Activated naive CD4-positive, alpha-beta T cell treated with anti-CD3 and anti-CD28 coated beads, Interleukin-2, amount 50 U/mL, for 72 hours (primary cell): ENCODE measurements around the gene RRP15. TPM values are rescaled to one million over a fixed set of nuclear protein-coding genes. Genes with fewer than 3 reads are reported as not detected.
"Not testable (repeated sequence)": the region's sequence is repeated elsewhere in the genome, so short reads cannot be mapped to it uniquely, and the experiment has no call there.

Experiments used
- ATAC-seq, 2 donors: fragments of 150-1000 bp; cut with Tn5 transposase; 2 replicates each; pipeline ENCODE4 v1.10.0; 2021; ENCODE audit warnings: mild to moderate bottlenecking in 2 of 2, moderate library complexity in 2 of 2
- DNase-seq, 2 donors: peaks; one replicate each; pipeline ENCODE4 v3.0.0; 2021 to 2022; ENCODE audit warnings: low spot score in 2 of 2
- H3K27ac Mint-ChIP-seq, 2 donors: one replicate each; pipeline ENCODE4 v1.8.0; 2022; ENCODE audit warnings: mild to moderate bottlenecking in 2 of 2, mixed read lengths in 2 of 2
- H3K36me3 Mint-ChIP-seq, 2 donors: one replicate each; pipeline ENCODE4 v1.8.0; 2022; ENCODE audit warnings: mixed read lengths in 2 of 2
- H3K9me3 Mint-ChIP-seq, 2 donors: one replicate each; pipeline ENCODE4 v1.8.0; 2022; ENCODE audit warnings: mixed read lengths in 2 of 2
- total RNA-seq, 2 donors: library from RNA; stranded (reverse); gene quantifications; one replicate each; pipeline ENCODE4 v1.2.3, GENCODE V29; 2022

Gene RRP15
- total RNA-seq, 2 donors from 2014 or later, result 7.9 to 18.8 TPM

GRCh38 chr1:218317061-218317460 is 32.0 kb downstream of the RRP15 start:
- no peak for ATAC-seq
- no peak overlapping the region for H3K27ac Mint-ChIP-seq
- no peak for DNase-seq
- H3K36me3 Mint-ChIP-seq, result peaks cover 9 to 16% of the 10 kb centered on the region in 2 donors
- H3K9me3 Mint-ChIP-seq, result no peaks in the 10 kb centered on the region

GRCh38 chr1:218320182-218320581 is 35.1 kb downstream of the RRP15 start:
- not testable (repeated sequence) for H3K9me3 Mint-ChIP-seq, H3K27ac Mint-ChIP-seq, DNase-seq, ATAC-seq
- H3K36me3 Mint-ChIP-seq, result peaks cover 9 to 12% of the 10 kb centered on the region in 2 donors

GRCh38 chr1:218322762-218323161 is 37.7 kb downstream of the RRP15 start:
- no peaks in the 10 kb centered on the region for H3K9me3 Mint-ChIP-seq
- ATAC-seq, result no peak
- peaks cover 9 to 12% of the 10 kb centered on the region in 2 donors for H3K36me3 Mint-ChIP-seq
- DNase-seq, result no peak
- no peak overlapping the region for H3K27ac Mint-ChIP-seq

GRCh38 chr1:218323568-218324225 is 38.6 kb downstream of the RRP15 start:
- ATAC-seq (no peak), DNase-seq (no peak)
- Mint-ChIP-seq H3K36me3 (peaks cover under 1 to 12% of the 10 kb centered on the region in 2 donors), H3K27ac (no peak overlapping the region), H3K9me3 (no peaks in the 10 kb centered on the region)

GRCh38 chr1:218324226-218324580 is 39.1 kb downstream of the RRP15 start:
- DNase-seq (no peak), ATAC-seq (no peak)
- H3K9me3 Mint-ChIP-seq, result no peaks in the 10 kb centered on the region
- peaks cover 0 to 8% of the 10 kb centered on the region in 2 donors for H3K36me3 Mint-ChIP-seq
- H3K27ac Mint-ChIP-seq, result no peak overlapping the region

- H3K9me3 Mint-ChIP-seq, result no peaks in the 10 kb centered on the region
- no peak overlapping the region for H3K27ac Mint-ChIP-seq
- peaks cover 0 to 5% of the 10 kb centered on the region in 2 donors for H3K36me3 Mint-ChIP-seq
- ATAC-seq (no peak), DNase-seq (no peak)
Observed at GRCh38 chr1:218328769-218329168, 43.7 kb downstream of the RRP15 start.

GRCh38 chr1:218330043-218330623 is 45.0 kb downstream of the RRP15 start:
- ATAC-seq (peak in 1 of 2 donors; percentile 44), DNase-seq (no peak)
- H3K36me3 Mint-ChIP-seq, result peaks cover 0 to 5% of the 10 kb centered on the region in 2 donors
- no peaks in the 10 kb centered on the region for H3K9me3 Mint-ChIP-seq
- H3K27ac Mint-ChIP-seq, result no peak overlapping the region

GRCh38 chr1:218332416-218332815 is 47.3 kb downstream of the RRP15 start:
- Mint-ChIP-seq H3K9me3 (no peaks in the 10 kb centered on the region), H3K36me3 (peaks cover 0 to 5% of the 10 kb centered on the region in 2 donors), H3K27ac (no peak overlapping the region)
- ATAC-seq, result no peak
- DNase-seq, result no peak

- Mint-ChIP-seq H3K9me3 (no peaks in the 10 kb centered on the region), H3K36me3 (peaks cover 0 to 9% of the 10 kb centered on the region in 2 donors), H3K27ac (no peak overlapping the region)
- no peak for ATAC-seq
- DNase-seq, result no peak
Observed at GRCh38 chr1:218336328-218336727, 51.2 kb downstream of the RRP15 start.

- Mint-ChIP-seq H3K9me3 (no peaks in the 10 kb centered on the region), H3K36me3 (peaks cover 0 to 15% of the 10 kb centered on the region in 2 donors), H3K27ac (no peak overlapping the region)
- ATAC-seq, result no peak
- no peak for DNase-seq
Observed at GRCh38 chr1:218339267-218339831, 54.3 kb downstream of the RRP15 start.

GRCh38 chr1:218341325-218341724 is 56.2 kb downstream of the RRP15 start:
- H3K36me3 Mint-ChIP-seq, result peaks cover 3 to 17% of the 10 kb centered on the region in 2 donors
- no peak for ATAC-seq
- no peak overlapping the region for H3K27ac Mint-ChIP-seq
- DNase-seq, result no peak
- no peaks in the 10 kb centered on the region for H3K9me3 Mint-ChIP-seq

- Mint-ChIP-seq H3K27ac (no peak overlapping the region), H3K9me3 (no peaks in the 10 kb centered on the region), H3K36me3 (peaks cover 5 to 24% of the 10 kb centered on the region in 2 donors)
- DNase-seq (no peak), ATAC-seq (no peak)
Observed at GRCh38 chr1:218342091-218342490, 57.0 kb downstream of the RRP15 start.

- ATAC-seq (peak; percentile 57 to 63), DNase-seq (peak in 1 of 2 donors; percentile 8)
- H3K9me3 Mint-ChIP-seq, result no peaks in the 10 kb centered on the region
- H3K36me3 Mint-ChIP-seq, result peaks cover 5 to 28% of the 10 kb centered on the region in 2 donors
- peak within 1 kb of the TSS in 1 of 2 donors; percentile 33 for H3K27ac Mint-ChIP-seq
Observed at GRCh38 chr1:218344814-218345672, 60.0 kb downstream of the RRP15 start, which contains the start of gene TGFB2. TSS of gene TGFB2 (plus strand) at chr1:218345336. CDS start at chr1:218346702, 1,366 bp downstream.

- ATAC-seq, result peak; percentile 59 to 68
- Mint-ChIP-seq H3K36me3 (peaks cover 5 to 28% of the 10 kb centered on the region in 2 donors), H3K9me3 (no peaks in the 10 kb centered on the region), H3K27ac (peak overlapping the region in 1 of 2 donors; percentile 33)
- peak in 1 of 2 donors; percentile 27 for DNase-seq
Observed at GRCh38 chr1:218345673-218346390, 60.7 kb downstream of the RRP15 start.

- ATAC-seq (no peak), DNase-seq (peak in 1 of 2 donors; percentile 9)
- Mint-ChIP-seq H3K27ac (peak overlapping the region in 1 of 2 donors; percentile 33), H3K36me3 (peaks cover 5 to 23% of the 10 kb centered on the region in 2 donors), H3K9me3 (no peaks in the 10 kb centered on the region)
Observed at GRCh38 chr1:218346391-218347204, 61.5 kb downstream of the RRP15 start.
